Vagina (tissue), 2 donors: ENCODE data around the gene FCHSD2.

Experiments used
- CTCF ChIP-seq, 3 experiments: fragments of 450-650 bp in 2 of 3; fragments of 200-600 bp in 1 of 3; sonication (generic) in 1 of 3; IDR thresholded peaks; one replicate each; pipeline ENCODE4 v1.5.1; 2017 to 2019; ENCODE audit warnings: antibody characterized with exemption in 3 of 3, mild to moderate bottlenecking in 2 of 3, moderate library complexity in 2 of 3
- POLR2A ChIP-seq, 2 donors: fragments of 450-650 bp; IDR thresholded peaks; one replicate each; pipeline ENCODE4 v1.6.1; 2017; ENCODE audit warnings: antibody characterized with exemption in 2 of 2, mild to moderate bottlenecking in 2 of 2, moderate library complexity in 2 of 2

- TF ChIP-seq CTCF (IDR thresholded peaks at IDR 0.05) (no peak), POLR2A (IDR thresholded peaks at IDR 0.05) (no peak)
These were observed 186.7 kb downstream of the FCHSD2 start for GRCh38 chr11:72955466-72955865.
